Neural cell (in vitro differentiated cells): Measurements from ENCODE around the gene EXPH5.

ENCODE experiments used
- EZH2 ChIP-seq: fragments of 200-600, 300-800 bp; shearing (Covaris generic), sonication (generic); IDR thresholded peaks from 2 replicates; pipeline ENCODE4 v1.6.1; 2014; ENCODE audit warnings: antibody characterized with exemption, low read length, borderline replicate concordance, mild to moderate bottlenecking; ENCODE audit not compliant: insufficient read depth, poor library complexity, severe bottlenecking
- MXI1 ChIP-seq: fragments of 450-650 bp; conservative IDR thresholded peaks from 2 replicates; pipeline ENCODE4 v1.6.1; 2014; ENCODE audit warnings: antibody characterized with exemption, mild to moderate bottlenecking; ENCODE audit not compliant: poor library complexity, severe bottlenecking
- POLR2AphosphoS5 ChIP-seq: IDR thresholded peaks from 2 replicates; pipeline ENCODE4 v1.6.1; 2012
- RAD21 ChIP-seq: fragments of 450-650 bp; conservative IDR thresholded peaks from 2 replicates; pipeline ENCODE4 v1.6.1; 2014; ENCODE audit warnings: antibody characterized with exemption, mild to moderate bottlenecking, moderate library complexity
- TAF1 ChIP-seq: IDR thresholded peaks from 2 replicates; pipeline ENCODE4 v1.6.1; 2012; ENCODE audit warnings: low read depth
- TF ChIP-seq, protein P1 (sequence below): fragments of 450-650 bp; IDR thresholded peaks from 2 replicates; pipeline ENCODE4 v1.5.1; 2014; ENCODE audit warnings: antibody characterized with exemption, mild to moderate bottlenecking, moderate library complexity; ENCODE audit not compliant: poor library complexity, severe bottlenecking
- TF ChIP-seq, protein P2 (sequence below): IDR thresholded peaks from 2 replicates; pipeline ENCODE4 v1.6.1; 2012; ENCODE audit warnings: borderline replicate concordance

DNA sequence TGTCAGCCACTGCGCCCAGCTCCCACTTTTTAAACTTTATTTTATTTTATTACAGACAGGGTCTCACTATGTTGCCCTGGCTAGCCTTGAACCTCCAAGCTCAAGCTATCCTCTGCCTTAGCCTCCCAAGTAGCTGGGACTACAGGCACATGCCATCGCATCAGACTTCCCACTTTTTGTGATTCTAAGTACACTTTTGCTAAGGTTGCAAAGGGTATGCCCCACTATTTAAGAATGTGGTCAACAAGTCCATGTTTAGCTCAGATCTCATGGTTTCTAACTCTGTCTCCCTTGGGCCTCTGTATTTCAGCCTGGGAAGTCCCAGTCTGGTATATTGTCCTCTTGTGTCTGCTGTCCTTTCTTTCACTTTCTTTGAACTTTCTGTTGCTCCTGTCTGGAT, 35.3 kb downstream of the EXPH5 start:
- TF ChIP-seq, protein P1, sequence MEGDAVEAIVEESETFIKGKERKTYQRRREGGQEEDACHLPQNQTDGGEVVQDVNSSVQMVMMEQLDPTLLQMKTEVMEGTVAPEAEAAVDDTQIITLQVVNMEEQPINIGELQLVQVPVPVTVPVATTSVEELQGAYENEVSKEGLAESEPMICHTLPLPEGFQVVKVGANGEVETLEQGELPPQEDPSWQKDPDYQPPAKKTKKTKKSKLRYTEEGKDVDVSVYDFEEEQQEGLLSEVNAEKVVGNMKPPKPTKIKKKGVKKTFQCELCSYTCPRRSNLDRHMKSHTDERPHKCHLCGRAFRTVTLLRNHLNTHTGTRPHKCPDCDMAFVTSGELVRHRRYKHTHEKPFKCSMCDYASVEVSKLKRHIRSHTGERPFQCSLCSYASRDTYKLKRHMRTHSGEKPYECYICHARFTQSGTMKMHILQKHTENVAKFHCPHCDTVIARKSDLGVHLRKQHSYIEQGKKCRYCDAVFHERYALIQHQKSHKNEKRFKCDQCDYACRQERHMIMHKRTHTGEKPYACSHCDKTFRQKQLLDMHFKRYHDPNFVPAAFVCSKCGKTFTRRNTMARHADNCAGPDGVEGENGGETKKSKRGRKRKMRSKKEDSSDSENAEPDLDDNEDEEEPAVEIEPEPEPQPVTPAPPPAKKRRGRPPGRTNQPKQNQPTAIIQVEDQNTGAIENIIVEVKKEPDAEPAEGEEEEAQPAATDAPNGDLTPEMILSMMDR, result no peak
- TF ChIP-seq POLR2AphosphoS5 (no peak), TAF1 (no peak), EZH2 (no peak), MXI1 (no peak), RAD21 (no peak)
- TF ChIP-seq, protein P2, sequence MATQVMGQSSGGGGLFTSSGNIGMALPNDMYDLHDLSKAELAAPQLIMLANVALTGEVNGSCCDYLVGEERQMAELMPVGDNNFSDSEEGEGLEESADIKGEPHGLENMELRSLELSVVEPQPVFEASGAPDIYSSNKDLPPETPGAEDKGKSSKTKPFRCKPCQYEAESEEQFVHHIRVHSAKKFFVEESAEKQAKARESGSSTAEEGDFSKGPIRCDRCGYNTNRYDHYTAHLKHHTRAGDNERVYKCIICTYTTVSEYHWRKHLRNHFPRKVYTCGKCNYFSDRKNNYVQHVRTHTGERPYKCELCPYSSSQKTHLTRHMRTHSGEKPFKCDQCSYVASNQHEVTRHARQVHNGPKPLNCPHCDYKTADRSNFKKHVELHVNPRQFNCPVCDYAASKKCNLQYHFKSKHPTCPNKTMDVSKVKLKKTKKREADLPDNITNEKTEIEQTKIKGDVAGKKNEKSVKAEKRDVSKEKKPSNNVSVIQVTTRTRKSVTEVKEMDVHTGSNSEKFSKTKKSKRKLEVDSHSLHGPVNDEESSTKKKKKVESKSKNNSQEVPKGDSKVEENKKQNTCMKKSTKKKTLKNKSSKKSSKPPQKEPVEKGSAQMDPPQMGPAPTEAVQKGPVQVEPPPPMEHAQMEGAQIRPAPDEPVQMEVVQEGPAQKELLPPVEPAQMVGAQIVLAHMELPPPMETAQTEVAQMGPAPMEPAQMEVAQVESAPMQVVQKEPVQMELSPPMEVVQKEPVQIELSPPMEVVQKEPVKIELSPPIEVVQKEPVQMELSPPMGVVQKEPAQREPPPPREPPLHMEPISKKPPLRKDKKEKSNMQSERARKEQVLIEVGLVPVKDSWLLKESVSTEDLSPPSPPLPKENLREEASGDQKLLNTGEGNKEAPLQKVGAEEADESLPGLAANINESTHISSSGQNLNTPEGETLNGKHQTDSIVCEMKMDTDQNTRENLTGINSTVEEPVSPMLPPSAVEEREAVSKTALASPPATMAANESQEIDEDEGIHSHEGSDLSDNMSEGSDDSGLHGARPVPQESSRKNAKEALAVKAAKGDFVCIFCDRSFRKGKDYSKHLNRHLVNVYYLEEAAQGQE, result no peak
